ENCODE measurements around the gene PLCB4.

- no peak for TF ChIP-seq EZH2 (IDR thresholded peaks at IDR 0.05; ENCODE audit: low read length, missing control alignments)
- TF ChIP-seq CTCF (conservative IDR thresholded peaks at IDR 0.05 in 1 of 2, IDR thresholded peaks at IDR 0.05 in 1 of 2; ENCODE audit: low read depth in 1 of 2, low read length in 2 of 2) = no peak
Measured at GRCh38 chr20:9460518-9460917, 391.6 kb downstream of the PLCB4 start.

Measured in fibroblast of lung (primary cell).